ENCODE data around the gene PAM. TPM values are rescaled to one million over a fixed set of nuclear protein-coding genes. Genes with fewer than 3 reads are reported as not detected.

The PAM gene
- total and polyA plus RNA-seq, 8 donors: 27.4 to 322 (median 93.9) TPM

DNA sequence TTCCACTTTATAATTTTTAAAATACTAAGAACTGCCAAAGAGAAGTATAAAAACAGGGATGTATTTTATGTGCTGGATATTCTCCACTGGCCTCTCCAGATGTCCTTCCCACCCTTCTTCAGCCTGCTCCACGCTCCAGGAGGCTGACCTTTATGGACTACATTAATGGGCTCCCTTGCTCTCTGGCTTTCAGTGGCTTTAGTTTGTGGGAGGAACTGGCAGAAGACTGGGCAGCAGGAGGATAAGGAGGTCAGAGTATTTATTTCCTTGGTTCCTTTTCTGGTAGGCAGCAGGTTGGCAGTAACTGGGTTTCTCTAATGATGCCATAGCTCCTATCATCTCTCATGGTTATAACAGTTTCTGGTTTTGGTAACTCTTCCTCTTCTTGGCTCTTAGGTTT is 133.9 kb downstream of the PAM start:
- intact Hi-C loops (cut with DNase I; ENCODE audit: low total_unique reads): no loop called here
- no peaks in the 10 kb centered on the region for H3K27me3 ChIP-seq
- peaks cover 0 to 5% (median 0%) of the 10 kb centered on the region in 4 donors for H3K4me1 ChIP-seq
- H3K9me3 ChIP-seq: no peaks in the 10 kb centered on the region
- H3K27ac ChIP-seq: no peak overlapping the region
- no peak overlapping the region for H3K4me3 ChIP-seq
- H3K36me3 ChIP-seq: no peaks in the 10 kb centered on the region
- DNase-seq: no peak
- TF ChIP-seq EP300 (IDR thresholded peaks at IDR 0.05) (no peak), POLR2AphosphoS5 (IDR thresholded peaks at IDR 0.05) (no peak), POLR2A (IDR thresholded peaks at IDR 0.05) (no peak)
- TF ChIP-seq, protein P1, sequence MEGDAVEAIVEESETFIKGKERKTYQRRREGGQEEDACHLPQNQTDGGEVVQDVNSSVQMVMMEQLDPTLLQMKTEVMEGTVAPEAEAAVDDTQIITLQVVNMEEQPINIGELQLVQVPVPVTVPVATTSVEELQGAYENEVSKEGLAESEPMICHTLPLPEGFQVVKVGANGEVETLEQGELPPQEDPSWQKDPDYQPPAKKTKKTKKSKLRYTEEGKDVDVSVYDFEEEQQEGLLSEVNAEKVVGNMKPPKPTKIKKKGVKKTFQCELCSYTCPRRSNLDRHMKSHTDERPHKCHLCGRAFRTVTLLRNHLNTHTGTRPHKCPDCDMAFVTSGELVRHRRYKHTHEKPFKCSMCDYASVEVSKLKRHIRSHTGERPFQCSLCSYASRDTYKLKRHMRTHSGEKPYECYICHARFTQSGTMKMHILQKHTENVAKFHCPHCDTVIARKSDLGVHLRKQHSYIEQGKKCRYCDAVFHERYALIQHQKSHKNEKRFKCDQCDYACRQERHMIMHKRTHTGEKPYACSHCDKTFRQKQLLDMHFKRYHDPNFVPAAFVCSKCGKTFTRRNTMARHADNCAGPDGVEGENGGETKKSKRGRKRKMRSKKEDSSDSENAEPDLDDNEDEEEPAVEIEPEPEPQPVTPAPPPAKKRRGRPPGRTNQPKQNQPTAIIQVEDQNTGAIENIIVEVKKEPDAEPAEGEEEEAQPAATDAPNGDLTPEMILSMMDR (IDR thresholded peaks at IDR 0.05): no peak
- WGBS, 5 donors: 65 to 93% (median 89%) methylated on average over 1 of the region's 1 CpG

DNA sequence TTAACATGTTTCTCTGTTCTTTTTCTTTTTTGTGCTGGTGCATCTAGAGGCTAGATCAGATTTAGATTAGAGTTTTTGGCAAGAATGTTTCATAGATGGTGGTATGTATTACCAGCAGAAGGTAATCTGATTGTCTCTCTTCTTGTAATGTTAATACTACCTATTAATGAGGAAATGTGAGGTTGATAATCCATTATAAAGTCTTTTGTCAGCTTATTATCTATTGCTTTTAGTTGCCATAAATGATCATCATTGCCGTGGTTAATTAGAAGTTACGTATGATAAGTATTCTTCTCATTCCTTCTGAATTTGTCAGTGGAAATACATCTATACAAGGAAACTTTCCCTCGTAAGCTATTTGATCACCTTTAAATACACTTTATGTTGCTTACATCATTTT is 135.0 kb downstream of the PAM start:
- H3K9me3 ChIP-seq: no peaks in the 10 kb centered on the region
- no peaks in the 10 kb centered on the region for H3K27me3 ChIP-seq
- TF ChIP-seq POLR2AphosphoS5 (IDR thresholded peaks at IDR 0.05) (no peak), POLR2A (IDR thresholded peaks at IDR 0.05) (no peak), EP300 (IDR thresholded peaks at IDR 0.05) (no peak)
- TF ChIP-seq, protein P1 (IDR thresholded peaks at IDR 0.05): no peak
- peaks cover 0 to 3% (median 0%) of the 10 kb centered on the region in 4 donors for H3K4me1 ChIP-seq
- 94 to 98% (median 97%) methylated on average over 3 of the region's 3 CpGs for WGBS, 5 donors
- H3K36me3 ChIP-seq: no peaks in the 10 kb centered on the region
- H3K27ac ChIP-seq: no peak overlapping the region
- no peak overlapping the region for H3K4me3 ChIP-seq
- intact Hi-C loops (cut with DNase I; ENCODE audit: low total_unique reads): no loop called here
- DNase-seq: no peak

GRCh38 chr5:102891175-102891574 is 136.1 kb downstream of the PAM start:
- no peaks in the 10 kb centered on the region for H3K4me1 ChIP-seq
- no peaks in the 10 kb centered on the region for H3K9me3 ChIP-seq
- no peak for TF ChIP-seq POLR2A (IDR thresholded peaks at IDR 0.05)
- TF ChIP-seq POLR2AphosphoS5 (IDR thresholded peaks at IDR 0.05): no peak
- TF ChIP-seq, protein P1 (IDR thresholded peaks at IDR 0.05): no peak
- TF ChIP-seq EP300 (IDR thresholded peaks at IDR 0.05): no peak
- intact Hi-C loops (cut with DNase I; ENCODE audit: low total_unique reads): no loop called here
- 79 to 86% (median 84%) methylated on average over 3 of the region's 3 CpGs for WGBS, 5 donors
- H3K27ac ChIP-seq: no peak overlapping the region
- H3K27me3 ChIP-seq: no peaks in the 10 kb centered on the region
- no peak overlapping the region for H3K4me3 ChIP-seq
- H3K36me3 ChIP-seq: no peaks in the 10 kb centered on the region
- DNase-seq: no peak

GRCh38 chr5:102893942-102894341 is 138.8 kb downstream of the PAM start:
- no peaks in the 10 kb centered on the region for H3K4me1 ChIP-seq
- no peaks in the 10 kb centered on the region for H3K9me3 ChIP-seq
- intact Hi-C loops (cut with DNase I; ENCODE audit: low total_unique reads): no loop called here
- no peak for DNase-seq
- no peaks in the 10 kb centered on the region for H3K27me3 ChIP-seq
- TF ChIP-seq POLR2A (IDR thresholded peaks at IDR 0.05) (no peak), EP300 (IDR thresholded peaks at IDR 0.05) (no peak), POLR2AphosphoS5 (IDR thresholded peaks at IDR 0.05) (no peak)
- TF ChIP-seq, protein P1 (IDR thresholded peaks at IDR 0.05): no peak
- H3K27ac ChIP-seq: no peak overlapping the region
- no peak overlapping the region for H3K4me3 ChIP-seq
- WGBS, 5 donors: 91 to 100% (median 95%) methylated on average over 3 of the region's 3 CpGs
- H3K36me3 ChIP-seq: no peaks in the 10 kb centered on the region
